ENCODE data around the gene EFCAB13.
"Not testable (repeated sequence)": the region's sequence is repeated elsewhere in the genome, so short reads cannot be mapped to it uniquely, and the experiment has no call there.

- TF ChIP-seq CTCF (IDR thresholded peaks at IDR 0.05); POLR2AphosphoS5 (IDR thresholded peaks at IDR 0.05; ENCODE audit: low read depth, low read length); TCF7L2 (IDR thresholded peaks at IDR 0.05; ENCODE audit: low read depth, low read length); SIN3A (IDR thresholded peaks at IDR 0.05; ENCODE audit: borderline replicate concordance, insufficient read depth, low read depth, low read length); REST (IDR thresholded peaks at IDR 0.05; ENCODE audit: insufficient read depth in 1 of 2, low read depth in 2 of 2, low read length in 1 of 2): not testable (repeated sequence)
Measured at GRCh38 chr17:47466976-47467375, 143.2 kb downstream of the EFCAB13 start.
